ENCODE measurements around the gene ZMYND19.

DNA sequence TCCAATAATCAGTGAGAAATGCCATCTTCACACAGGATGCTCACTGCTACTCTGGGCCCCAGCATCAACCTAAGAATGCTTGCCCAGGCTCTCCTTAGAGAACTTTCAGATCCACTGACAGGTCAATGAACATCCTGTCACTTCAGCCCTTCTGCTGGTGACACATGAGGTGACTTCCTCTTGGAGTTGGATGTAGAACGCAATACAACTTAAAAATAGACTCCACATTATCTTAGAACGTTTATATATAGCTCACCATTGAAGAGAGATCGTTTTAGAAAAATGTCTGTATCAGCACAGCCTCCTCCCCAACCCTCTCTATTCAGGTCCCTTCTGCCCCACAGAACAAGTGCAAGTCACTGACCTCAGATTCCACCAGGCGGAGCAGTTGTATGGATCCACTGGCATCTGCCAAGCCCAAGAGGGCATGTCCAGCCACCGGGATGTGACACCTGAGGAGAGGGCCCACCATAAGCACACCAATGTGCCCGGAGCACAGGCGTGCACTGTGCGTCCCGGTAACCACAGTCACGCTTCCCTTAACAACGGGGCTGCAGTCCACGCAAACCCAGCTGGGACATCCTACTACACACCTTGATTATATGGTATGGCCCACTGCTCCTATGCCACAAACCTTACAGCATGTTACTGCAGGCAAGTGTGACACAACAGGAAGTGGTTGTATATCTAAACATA, 14.4 kb downstream of the ZMYND19 start:
- TF ChIP-seq, protein P1, sequence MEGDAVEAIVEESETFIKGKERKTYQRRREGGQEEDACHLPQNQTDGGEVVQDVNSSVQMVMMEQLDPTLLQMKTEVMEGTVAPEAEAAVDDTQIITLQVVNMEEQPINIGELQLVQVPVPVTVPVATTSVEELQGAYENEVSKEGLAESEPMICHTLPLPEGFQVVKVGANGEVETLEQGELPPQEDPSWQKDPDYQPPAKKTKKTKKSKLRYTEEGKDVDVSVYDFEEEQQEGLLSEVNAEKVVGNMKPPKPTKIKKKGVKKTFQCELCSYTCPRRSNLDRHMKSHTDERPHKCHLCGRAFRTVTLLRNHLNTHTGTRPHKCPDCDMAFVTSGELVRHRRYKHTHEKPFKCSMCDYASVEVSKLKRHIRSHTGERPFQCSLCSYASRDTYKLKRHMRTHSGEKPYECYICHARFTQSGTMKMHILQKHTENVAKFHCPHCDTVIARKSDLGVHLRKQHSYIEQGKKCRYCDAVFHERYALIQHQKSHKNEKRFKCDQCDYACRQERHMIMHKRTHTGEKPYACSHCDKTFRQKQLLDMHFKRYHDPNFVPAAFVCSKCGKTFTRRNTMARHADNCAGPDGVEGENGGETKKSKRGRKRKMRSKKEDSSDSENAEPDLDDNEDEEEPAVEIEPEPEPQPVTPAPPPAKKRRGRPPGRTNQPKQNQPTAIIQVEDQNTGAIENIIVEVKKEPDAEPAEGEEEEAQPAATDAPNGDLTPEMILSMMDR (IDR thresholded peaks at IDR 0.05), result no peak
- no peak for TF ChIP-seq EZH2 (IDR thresholded peaks at IDR 0.05)
